Ovary (tissue), 3 donors: ENCODE results near the gene JMJD6.

ENCODE experiments used
- CTCF ChIP-seq, 3 donors: fragments of 450-650 bp in 2 of 3; fragments of 200-600 bp in 1 of 3; IDR thresholded peaks; one replicate each; pipeline versions ENCODE4 v1.5.1 to v1.8.0; 2016 to 2022; ENCODE audit warnings: antibody characterized with exemption in 3 of 3, mild to moderate bottlenecking in 1 of 3
- POLR2A ChIP-seq: fragments of 450-650 bp; IDR thresholded peaks from one replicate; pipeline ENCODE4 v1.6.1; 2017; ENCODE audit warnings: antibody characterized with exemption, mild to moderate bottlenecking, moderate library complexity
- donor health status: DM: no; HTN: no; CAD: no.

DNA sequence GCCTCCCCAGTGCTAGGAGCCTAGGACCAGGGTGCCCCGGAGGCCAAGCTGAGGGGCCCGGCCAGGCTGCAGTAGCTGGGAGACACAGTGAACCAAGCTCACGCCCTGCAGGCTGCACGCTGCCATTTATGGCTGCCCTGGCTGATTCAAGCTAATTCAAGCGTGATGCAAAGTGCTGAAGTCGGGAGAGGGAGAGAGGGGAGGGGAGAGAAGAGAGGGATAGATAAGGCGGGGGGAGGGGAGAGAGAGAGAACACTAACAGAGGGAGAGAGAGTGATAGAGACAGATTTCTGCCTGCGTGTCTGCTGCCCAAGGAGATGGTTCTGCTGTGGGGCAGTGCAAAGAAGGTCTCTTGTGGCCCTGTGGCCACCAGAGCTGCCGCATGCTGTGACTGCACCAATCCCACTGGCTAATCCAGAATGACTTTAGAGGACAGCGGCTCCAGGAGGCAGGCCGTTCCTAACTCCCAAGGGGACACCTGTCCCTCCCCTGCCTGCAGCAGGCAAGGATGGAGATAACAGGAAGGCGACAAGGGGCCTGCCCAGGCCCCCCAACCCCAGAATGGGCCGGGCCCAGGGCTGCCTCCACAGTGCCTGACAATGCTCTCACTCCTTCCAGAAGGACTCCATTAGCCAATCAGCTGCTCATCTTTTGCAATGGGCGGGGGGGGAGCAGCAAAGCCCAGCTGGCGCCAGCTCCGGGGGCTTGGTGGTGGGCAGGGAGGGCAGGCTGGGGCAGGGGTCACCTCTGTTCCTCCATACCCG, 28.5 kb downstream of the JMJD6 start:
- no peak for TF ChIP-seq CTCF (IDR thresholded peaks at IDR 0.05)
- no peak for TF ChIP-seq POLR2A
